ENCODE results near the gene IRF9. TPM values are rescaled to one million over a fixed set of nuclear protein-coding genes. Genes with fewer than 3 reads are reported as not detected.

IRF9 gene
- total and polyA plus RNA-seq, 2 of the 13 experiments (the other 11 are each of a cell fraction or from before 2014, with no cell fraction given), result 14.9 to 49.7 TPM

DNA sequence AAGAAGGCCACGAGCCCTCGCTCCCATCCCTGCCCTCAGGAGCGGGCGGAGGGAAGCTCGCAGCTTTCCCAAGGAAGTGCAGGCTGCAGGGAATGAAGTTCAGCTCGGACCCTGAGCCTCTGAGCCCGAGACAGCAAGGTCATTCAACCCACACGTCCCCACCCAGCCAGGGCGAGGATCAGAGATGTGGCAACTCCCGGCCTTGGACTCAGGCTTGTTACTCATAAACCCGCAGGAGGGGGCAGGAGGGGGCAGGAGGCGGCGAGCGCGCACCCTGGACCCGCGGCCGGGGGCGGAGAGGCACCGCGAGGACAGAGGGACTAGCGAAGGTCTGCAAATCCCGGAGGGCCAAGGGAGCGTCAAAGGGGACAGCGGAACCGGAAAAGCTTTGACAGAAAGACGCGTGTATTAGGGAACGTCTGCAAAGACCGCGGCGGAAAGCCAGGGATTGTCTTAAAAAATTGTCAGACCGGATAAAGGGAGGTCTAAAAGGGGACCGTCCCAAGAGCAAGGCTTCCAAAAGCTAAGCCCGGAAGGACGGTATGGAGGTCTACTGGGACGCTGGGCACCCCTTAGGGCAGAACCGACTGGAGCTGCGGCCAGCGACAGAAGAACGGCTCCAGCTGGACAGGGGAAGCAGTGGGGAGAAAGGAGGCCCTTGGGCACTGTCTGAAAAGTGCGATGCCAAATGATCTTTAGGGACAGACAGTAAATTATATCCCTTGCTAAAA is 47.1 kb upstream of the IRF9 start (continued):
- TF ChIP-seq ZNF136 (CRISPR knock-in tag; IDR thresholded peaks at IDR 0.05; ENCODE audit: low read depth) (peak; percentile 97), ELF3 (CRISPR knock-in tag; IDR thresholded peaks at IDR 0.05) (peak; percentile 98), POLR2G (IDR thresholded peaks at IDR 0.05; ENCODE audit: low read depth, low read length) (peak; percentile 95), HNF4A (CRISPR knock-in tag; IDR thresholded peaks at IDR 0.05) (peak; percentile 100), SP2 (CRISPR knock-in tag; IDR thresholded peaks at IDR 0.05) (peak; percentile 63), PCBP1 (IDR thresholded peaks at IDR 0.05; ENCODE audit: borderline replicate concordance, low read depth, low read length) (peak; percentile 99), ZNF382 (CRISPR knock-in tag; IDR thresholded peaks at IDR 0.05; ENCODE audit: borderline replicate concordance) (no peak), SRSF9 (IDR thresholded peaks at IDR 0.05; ENCODE audit: borderline replicate concordance, insufficient read depth, low read depth, low read length, poor library complexity, severe bottlenecking) (no peak), ZNF331 (CRISPR knock-in tag; IDR thresholded peaks at IDR 0.05) (peak; percentile 98), ARNT (IDR thresholded peaks at IDR 0.05) (no peak)
- TF ChIP-seq, protein P1, sequence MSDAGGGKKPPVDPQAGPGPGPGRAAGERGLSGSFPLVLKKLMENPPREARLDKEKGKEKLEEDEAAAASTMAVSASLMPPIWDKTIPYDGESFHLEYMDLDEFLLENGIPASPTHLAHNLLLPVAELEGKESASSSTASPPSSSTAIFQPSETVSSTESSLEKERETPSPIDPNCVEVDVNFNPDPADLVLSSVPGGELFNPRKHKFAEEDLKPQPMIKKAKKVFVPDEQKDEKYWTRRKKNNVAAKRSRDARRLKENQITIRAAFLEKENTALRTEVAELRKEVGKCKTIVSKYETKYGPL (CRISPR knock-in tag; IDR thresholded peaks at IDR 0.05), result peak; percentile 83
- TF ChIP-seq, protein P2, sequence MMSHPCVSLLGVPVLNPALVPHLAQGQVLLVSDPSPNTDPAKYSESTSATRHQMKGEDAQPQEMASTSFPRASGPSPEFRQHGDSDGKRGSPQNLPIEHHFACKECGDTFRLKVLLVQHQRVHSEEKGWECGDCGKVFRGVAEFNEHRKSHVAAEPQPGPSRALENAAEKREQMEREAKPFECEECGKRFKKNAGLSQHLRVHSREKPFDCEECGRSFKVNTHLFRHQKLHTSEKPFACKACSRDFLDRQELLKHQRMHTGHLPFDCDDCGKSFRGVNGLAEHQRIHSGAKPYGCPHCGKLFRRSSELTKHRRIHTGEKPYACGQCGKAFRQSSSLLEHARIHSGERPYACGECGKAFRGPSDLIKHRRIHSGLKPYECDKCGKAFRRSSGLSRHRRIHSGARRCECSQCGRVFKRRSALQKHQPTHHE (CRISPR knock-in tag; IDR thresholded peaks at IDR 0.05; ENCODE audit: borderline replicate concordance), result no peak; the same call in 1 of the 2 replicates
- TF ChIP-seq, protein P3, sequence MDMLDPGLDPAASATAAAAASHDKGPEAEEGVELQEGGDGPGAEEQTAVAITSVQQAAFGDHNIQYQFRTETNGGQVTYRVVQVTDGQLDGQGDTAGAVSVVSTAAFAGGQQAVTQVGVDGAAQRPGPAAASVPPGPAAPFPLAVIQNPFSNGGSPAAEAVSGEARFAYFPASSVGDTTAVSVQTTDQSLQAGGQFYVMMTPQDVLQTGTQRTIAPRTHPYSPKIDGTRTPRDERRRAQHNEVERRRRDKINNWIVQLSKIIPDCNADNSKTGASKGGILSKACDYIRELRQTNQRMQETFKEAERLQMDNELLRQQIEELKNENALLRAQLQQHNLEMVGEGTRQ (IDR thresholded peaks at IDR 0.05; ENCODE audit: low read depth, low read length), result no peak
- TF ChIP-seq, protein P3 (CRISPR knock-in tag; IDR thresholded peaks at IDR 0.05; ENCODE audit: borderline replicate concordance), result no peak; the same call in 1 of the 2 replicates
- TF ChIP-seq, protein P4, sequence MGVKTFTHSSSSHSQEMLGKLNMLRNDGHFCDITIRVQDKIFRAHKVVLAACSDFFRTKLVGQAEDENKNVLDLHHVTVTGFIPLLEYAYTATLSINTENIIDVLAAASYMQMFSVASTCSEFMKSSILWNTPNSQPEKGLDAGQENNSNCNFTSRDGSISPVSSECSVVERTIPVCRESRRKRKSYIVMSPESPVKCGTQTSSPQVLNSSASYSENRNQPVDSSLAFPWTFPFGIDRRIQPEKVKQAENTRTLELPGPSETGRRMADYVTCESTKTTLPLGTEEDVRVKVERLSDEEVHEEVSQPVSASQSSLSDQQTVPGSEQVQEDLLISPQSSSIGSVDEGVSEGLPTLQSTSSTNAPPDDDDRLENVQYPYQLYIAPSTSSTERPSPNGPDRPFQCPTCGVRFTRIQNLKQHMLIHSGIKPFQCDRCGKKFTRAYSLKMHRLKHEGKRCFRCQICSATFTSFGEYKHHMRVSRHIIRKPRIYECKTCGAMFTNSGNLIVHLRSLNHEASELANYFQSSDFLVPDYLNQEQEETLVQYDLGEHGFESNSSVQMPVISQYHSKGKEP (CRISPR knock-in tag; IDR thresholded peaks at IDR 0.05), result peak; percentile 41; the same call in 1 of the 2 replicates
- TF ChIP-seq, protein P5, sequence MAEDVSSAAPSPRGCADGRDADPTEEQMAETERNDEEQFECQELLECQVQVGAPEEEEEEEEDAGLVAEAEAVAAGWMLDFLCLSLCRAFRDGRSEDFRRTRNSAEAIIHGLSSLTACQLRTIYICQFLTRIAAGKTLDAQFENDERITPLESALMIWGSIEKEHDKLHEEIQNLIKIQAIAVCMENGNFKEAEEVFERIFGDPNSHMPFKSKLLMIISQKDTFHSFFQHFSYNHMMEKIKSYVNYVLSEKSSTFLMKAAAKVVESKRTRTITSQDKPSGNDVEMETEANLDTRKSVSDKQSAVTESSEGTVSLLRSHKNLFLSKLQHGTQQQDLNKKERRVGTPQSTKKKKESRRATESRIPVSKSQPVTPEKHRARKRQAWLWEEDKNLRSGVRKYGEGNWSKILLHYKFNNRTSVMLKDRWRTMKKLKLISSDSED (CRISPR knock-in tag; IDR thresholded peaks at IDR 0.05), result no peak; the same call in 1 of the 2 replicates
- TF ChIP-seq, protein P6, sequence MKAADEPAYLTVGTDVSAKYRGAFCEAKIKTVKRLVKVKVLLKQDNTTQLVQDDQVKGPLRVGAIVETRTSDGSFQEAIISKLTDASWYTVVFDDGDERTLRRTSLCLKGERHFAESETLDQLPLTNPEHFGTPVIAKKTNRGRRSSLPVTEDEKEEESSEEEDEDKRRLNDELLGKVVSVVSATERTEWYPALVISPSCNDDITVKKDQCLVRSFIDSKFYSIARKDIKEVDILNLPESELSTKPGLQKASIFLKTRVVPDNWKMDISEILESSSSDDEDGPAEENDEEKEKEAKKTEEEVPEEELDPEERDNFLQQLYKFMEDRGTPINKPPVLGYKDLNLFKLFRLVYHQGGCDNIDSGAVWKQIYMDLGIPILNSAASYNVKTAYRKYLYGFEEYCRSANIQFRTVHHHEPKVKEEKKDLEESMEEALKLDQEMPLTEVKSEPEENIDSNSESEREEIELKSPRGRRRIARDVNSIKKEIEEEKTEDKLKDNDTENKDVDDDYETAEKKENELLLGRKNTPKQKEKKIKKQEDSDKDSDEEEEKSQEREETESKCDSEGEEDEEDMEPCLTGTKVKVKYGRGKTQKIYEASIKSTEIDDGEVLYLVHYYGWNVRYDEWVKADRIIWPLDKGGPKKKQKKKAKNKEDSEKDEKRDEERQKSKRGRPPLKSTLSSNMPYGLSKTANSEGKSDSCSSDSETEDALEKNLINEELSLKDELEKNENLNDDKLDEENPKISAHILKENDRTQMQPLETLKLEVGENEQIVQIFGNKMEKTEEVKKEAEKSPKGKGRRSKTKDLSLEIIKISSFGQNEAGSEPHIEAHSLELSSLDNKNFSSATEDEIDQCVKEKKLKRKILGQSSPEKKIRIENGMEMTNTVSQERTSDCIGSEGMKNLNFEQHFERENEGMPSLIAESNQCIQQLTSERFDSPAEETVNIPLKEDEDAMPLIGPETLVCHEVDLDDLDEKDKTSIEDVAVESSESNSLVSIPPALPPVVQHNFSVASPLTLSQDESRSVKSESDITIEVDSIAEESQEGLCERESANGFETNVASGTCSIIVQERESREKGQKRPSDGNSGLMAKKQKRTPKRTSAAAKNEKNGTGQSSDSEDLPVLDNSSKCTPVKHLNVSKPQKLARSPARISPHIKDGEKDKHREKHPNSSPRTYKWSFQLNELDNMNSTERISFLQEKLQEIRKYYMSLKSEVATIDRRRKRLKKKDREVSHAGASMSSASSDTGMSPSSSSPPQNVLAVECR (CRISPR knock-in tag; IDR thresholded peaks at IDR 0.05; ENCODE audit: borderline replicate concordance), result peak; percentile 79

All from HepG2 (cell line).